Thyroid gland (tissue), 4 donors: ENCODE results near the gene PLCG2. TPM values are rescaled to one million over a fixed set of nuclear protein-coding genes. Genes with fewer than 3 reads are reported as not detected.

Experiments used
- DNase-seq, 2 donors: peaks; one replicate each; pipeline ENCODE4 v3.0.0-alpha.2; 2019
- H3K27ac ChIP-seq, 3 donors: fragments of 200-600 bp; sonication (generic); 1 replicate in 2 of 3; 2 replicates in 1 of 3; pipeline ENCODE4 v1.5.1; 2016 to 2019; ENCODE audit warnings: mild to moderate bottlenecking in 1 of 3, moderate library complexity in 1 of 3
- H3K27me3 ChIP-seq: fragments of 200-600 bp; sonication (generic); one replicate; pipeline ENCODE4 v1.5.1; 2019
- H3K36me3 ChIP-seq, 2 donors: fragments of 200-600 bp; sonication (generic); one replicate each; pipeline ENCODE4 v1.5.1; 2016 to 2019
- H3K4me1 ChIP-seq, 2 donors: fragments of 200-600 bp; sonication (generic); one replicate each; pipeline ENCODE4 v1.5.1; 2017 to 2019
- H3K4me3 ChIP-seq, 3 donors: fragments of 200-600 bp; sonication (generic); replicated peaks in 1 of 3; 1 replicate in 2 of 3; 2 replicates in 1 of 3; pipeline ENCODE4 v1.5.1; 2016; ENCODE audit warnings: mild to moderate bottlenecking in 1 of 3
- H3K9me3 ChIP-seq: fragments of 200-600 bp; sonication (generic); one replicate; pipeline ENCODE4 v1.5.1; 2017
- CTCF ChIP-seq, 6 experiments: fragments of 200-600 bp in 3 of 6; fragments of 450-650 bp in 3 of 6; sonication (generic) in 3 of 6; IDR thresholded peaks; one replicate each; pipeline ENCODE4 v1.5.1; 2016 to 2019; ENCODE audit warnings: antibody characterized with exemption in 6 of 6, mild to moderate bottlenecking in 2 of 6, inconsistent platforms in 1 of 6, moderate library complexity in 1 of 6
- POLR2A ChIP-seq, 2 donors: fragments of 450-650 bp; IDR thresholded peaks; one replicate each; pipeline ENCODE4 v1.6.1; 2017; ENCODE audit warnings: antibody characterized with exemption in 2 of 2, mild to moderate bottlenecking in 2 of 2, moderate library complexity in 1 of 2
- WGBS, 2 donors: methylation state at CpG; one replicate each; pipeline ENCODE4 v1.1.5; 2017; 5-methylcytosine and 5-hydroxymethylcytosine counted together
- intact Hi-C: fragments of 100-400 bp; cut with DNase I; formaldehyde crosslinking; loops from one replicate; pipeline ENCODE4 v1.15.1; 2023
- total RNA-seq, 4 donors: library from RNA; depleted of rRNA; stranded (reverse); fragments of >200 nt; gene quantifications; one replicate each; pipeline ENCODE4 v1.2.3, GENCODE V29; 2016

Gene PLCG2
- total RNA-seq, 4 donors from 2014 or later, result 9.2 to 12.1 (median 10.3) TPM

GRCh38 chr16:81842564-81843242 is 63.6 kb downstream of the PLCG2 start:
- no peak for TF ChIP-seq POLR2A (IDR thresholded peaks at IDR 0.05)
- TF ChIP-seq CTCF (IDR thresholded peaks at IDR 0.05), result no peak
- Histone ChIP-seq H3K4me3 (no peak overlapping the region), H3K27ac (no peak overlapping the region), H3K27me3 (no peaks in the 10 kb centered on the region), H3K4me1 (no peaks in the 10 kb centered on the region), H3K36me3 (no peaks in the 10 kb centered on the region), H3K9me3 (no peaks in the 10 kb centered on the region)
- 59 to 68% methylated on average over 12 of the region's 12 CpGs for WGBS, 2 donors
- intact Hi-C loops, result no loop called here
- DNase-seq, result no peak

GRCh38 chr16:81843243-81843582 is 64.1 kb downstream of the PLCG2 start:
- H3K4me1 ChIP-seq, result no peaks in the 10 kb centered on the region
- no peak for DNase-seq
- H3K9me3 ChIP-seq, result no peaks in the 10 kb centered on the region
- 78 to 86% methylated on average over 4 of the region's 4 CpGs for WGBS, 2 donors
- H3K27ac ChIP-seq, result no peak overlapping the region
- TF ChIP-seq CTCF (IDR thresholded peaks at IDR 0.05), result no peak
- TF ChIP-seq POLR2A (IDR thresholded peaks at IDR 0.05), result no peak
- intact Hi-C loops, result no loop called here
- no peaks in the 10 kb centered on the region for H3K27me3 ChIP-seq
- no peak overlapping the region for H3K4me3 ChIP-seq
- H3K36me3 ChIP-seq, result no peaks in the 10 kb centered on the region

GRCh38 chr16:81843683-81844082 is 64.6 kb downstream of the PLCG2 start:
- Histone ChIP-seq H3K27me3 (no peaks in the 10 kb centered on the region), H3K9me3 (no peaks in the 10 kb centered on the region), H3K36me3 (no peaks in the 10 kb centered on the region), H3K27ac (no peak overlapping the region), H3K4me3 (no peak overlapping the region), H3K4me1 (no peaks in the 10 kb centered on the region)
- 75 to 87% methylated on average over 8 of the region's 8 CpGs for WGBS, 2 donors
- intact Hi-C loops, result no loop called here
- DNase-seq, result no peak
- TF ChIP-seq CTCF (IDR thresholded peaks at IDR 0.05), result no peak
- no peak for TF ChIP-seq POLR2A (IDR thresholded peaks at IDR 0.05)

- Histone ChIP-seq H3K9me3 (no peaks in the 10 kb centered on the region), H3K4me3 (no peak overlapping the region), H3K27me3 (no peaks in the 10 kb centered on the region), H3K36me3 (no peaks in the 10 kb centered on the region), H3K4me1 (no peaks in the 10 kb centered on the region), H3K27ac (no peak overlapping the region)
- 91 to 96% methylated on average over 4 of the region's 4 CpGs for WGBS, 2 donors
- no peak for DNase-seq
- TF ChIP-seq POLR2A (IDR thresholded peaks at IDR 0.05) (no peak), CTCF (IDR thresholded peaks at IDR 0.05) (no peak)
- intact Hi-C loops, result no loop called here
Measured at GRCh38 chr16:81846105-81846504, 67.0 kb downstream of the PLCG2 start.

GRCh38 chr16:81848306-81848853 is 69.3 kb downstream of the PLCG2 start:
- DNase-seq, result no peak
- no peaks in the 10 kb centered on the region for H3K27me3 ChIP-seq
- TF ChIP-seq CTCF (IDR thresholded peaks at IDR 0.05), result no peak
- no peak for TF ChIP-seq POLR2A (IDR thresholded peaks at IDR 0.05)
- H3K4me3 ChIP-seq, result no peak overlapping the region
- intact Hi-C loops, result no loop called here
- no peaks in the 10 kb centered on the region for H3K36me3 ChIP-seq
- H3K9me3 ChIP-seq, result no peaks in the 10 kb centered on the region
- no peak overlapping the region for H3K27ac ChIP-seq
- no peaks in the 10 kb centered on the region for H3K4me1 ChIP-seq
- 55 to 67% methylated on average over 4 of the region's 4 CpGs for WGBS, 2 donors
